B cell (primary cell): ENCODE results near the gene WNT16. TPM values are rescaled to one million over a fixed set of nuclear protein-coding genes. Genes with fewer than 3 reads are reported as not detected.

Source experiments
- ATAC-seq: fragments of 200-7000 bp; cut with Tn5 transposase; one replicate; pipeline ENCODE4 v1.10.0; 2021; ENCODE audit warnings: low read depth, mild to moderate bottlenecking, moderate number of reproducible peaks, moderate library complexity
- CTCF ChIA-PET: fragments of 350-600 bp; sonication (Branson Sonifier 250); formaldehyde crosslinking; loops from one replicate; lab custom pipeline; 2021; ENCODE audit warnings: antibody characterized with exemption, inconsistent platforms; lab: Charles Lee
- POLR2A ChIA-PET: fragments of 350-600 bp; sonication (Branson Sonifier 250); formaldehyde crosslinking; loops from one replicate; lab custom pipeline; 2021; ENCODE audit warnings: antibody characterized with exemption; lab: Charles Lee
- DNase-seq: peaks from one replicate; pipeline ENCODE4 v3.0.0; 2013
- H2AFZ ChIP-seq: 2 replicates; pipeline ENCODE4 v1.6.1; 2012; ENCODE audit warnings: mild to moderate bottlenecking, low read depth, low read length; ENCODE audit not compliant: insufficient read depth, poor library complexity, severe bottlenecking
- H3K27ac ChIP-seq, 2 donors: 1 replicate in 1 of 2; 2 replicates in 1 of 2; pipeline ENCODE4 v1.5.1; 2012 to 2013; ENCODE audit warnings: low read length in 2 of 2, mild to moderate bottlenecking in 2 of 2, moderate library complexity in 1 of 2
- H3K27me3 ChIP-seq, 4 experiments: fragments of 200-600 bp in 1 of 4; sonication (generic) in 1 of 4; replicated peaks in 1 of 4; 1 replicate in 2 of 4; 2 replicates in 2 of 4; pipeline versions ENCODE4 v1.6.1 to v1.7.0; 2013 to 2016; ENCODE audit warnings: low read length in 3 of 4, mild to moderate bottlenecking in 2 of 4, mixed read lengths in 1 of 4, moderate library complexity in 1 of 4; ENCODE audit not compliant: insufficient read depth in 4 of 4, control insufficient read depth in 3 of 4; ENCODE audit errors: control extremely low read depth in 1 of 4
- H3K36me3 ChIP-seq, 2 experiments: replicated peaks in 1 of 2; 1 replicate in 1 of 2; 2 replicates in 1 of 2; pipeline versions ENCODE4 v1.6.1 to v1.7.1; 2013; ENCODE audit warnings: low read length in 1 of 2; ENCODE audit not compliant: insufficient read depth in 2 of 2, control insufficient read depth in 1 of 2; ENCODE audit errors: control extremely low read depth in 1 of 2, extremely low read depth in 1 of 2
- H3K4me1 ChIP-seq, 2 donors: fragments of 200-600 bp in 1 of 2; sonication (generic) in 1 of 2; 1 replicate in 1 of 2; 2 replicates in 1 of 2; pipeline versions ENCODE4 v1.5.1 to v1.6.1; 2013 to 2017; ENCODE audit warnings: low read length in 2 of 2; ENCODE audit not compliant: control insufficient read depth in 2 of 2, insufficient read depth in 2 of 2
- H3K4me2 ChIP-seq: replicated peaks from 2 replicates; pipeline ENCODE3; 2012; ENCODE audit warnings: mild to moderate bottlenecking, low read depth, low read length; ENCODE audit not compliant: poor library complexity, severe bottlenecking
- H3K4me3 ChIP-seq, 5 experiments: fragments of 200-600 bp in 1 of 5; sonication (generic) in 1 of 5; 1 replicate in 3 of 5; 2 replicates in 2 of 5; pipeline versions ENCODE4 v1.5.1 to v1.7.0; 2011 to 2016; ENCODE audit warnings: low read length in 4 of 5, mild to moderate bottlenecking in 4 of 5, low read depth in 2 of 5, control low read depth in 1 of 5, moderate library complexity in 1 of 5; ENCODE audit not compliant: insufficient read depth in 1 of 5; ENCODE audit errors: control extremely low read depth in 1 of 5, extremely low read depth in 1 of 5
- H3K79me2 ChIP-seq: fragments of 200-600 bp; sonication (generic); one replicate; pipeline ENCODE4 v1.6.0; 2016; ENCODE audit warnings: low read length; ENCODE audit not compliant: control insufficient read depth, insufficient read depth
- H3K9ac ChIP-seq: fragments of 200-600 bp; sonication (generic); 2 replicates; pipeline ENCODE4 v1.6.1; 2017; ENCODE audit warnings: mild to moderate bottlenecking, low read length, moderate library complexity
- H3K9me3 ChIP-seq, 3 donors: one replicate each; pipeline versions ENCODE4 v1.6.1 to v1.7.1; 2013; ENCODE audit warnings: low read length in 2 of 3; ENCODE audit not compliant: control insufficient read depth in 2 of 3, insufficient read depth in 1 of 3; ENCODE audit errors: control extremely low read depth in 1 of 3
- H4K20me1 ChIP-seq: 2 replicates; pipeline ENCODE4 v1.6.0; 2012; ENCODE audit warnings: mild to moderate bottlenecking, low read length; ENCODE audit not compliant: insufficient read depth, control insufficient read depth, poor library complexity, severe bottlenecking
- H3K27ac Mint-ChIP-seq: one replicate; pipeline ENCODE4 v1.8.0; 2021; ENCODE audit warnings: mixed read lengths
- H3K27me3 Mint-ChIP-seq: one replicate; pipeline ENCODE4 v1.8.0; 2021; ENCODE audit warnings: mixed read lengths
- H3K4me1 Mint-ChIP-seq: one replicate; pipeline ENCODE4 v1.8.0; 2021; ENCODE audit warnings: mixed read lengths
- H3K4me3 Mint-ChIP-seq: one replicate; pipeline ENCODE4 v1.8.0; 2021; ENCODE audit warnings: mixed read lengths
- H3K9me3 Mint-ChIP-seq: one replicate; pipeline ENCODE4 v1.8.0; 2022; ENCODE audit warnings: mixed read lengths; ENCODE audit not compliant: insufficient read depth
- CTCF ChIP-seq: fragments of 200-600 bp; IDR thresholded peaks from one replicate; pipeline ENCODE4 v1.8.0; 2022; ENCODE audit warnings: antibody characterized with exemption, mild to moderate bottlenecking
- EZH2 ChIP-seq: IDR thresholded peaks from 2 replicates; pipeline ENCODE4 v1.6.1; 2012; ENCODE audit warnings: borderline replicate concordance, low read depth, mild to moderate bottlenecking, moderate library complexity, low read length; ENCODE audit not compliant: insufficient read depth, poor library complexity, severe bottlenecking
- WGBS: methylation state at CpG from one replicate; pipeline ENCODE4 v1.1.5; 2013; ENCODE audit warnings: missing lambda C conversion rate; ENCODE audit not compliant: insufficient coverage; 5-methylcytosine and 5-hydroxymethylcytosine counted together
- intact Hi-C: fragments of 100-400 bp; cut with micrococcal nuclease; formaldehyde crosslinking; loops from one replicate; pipeline ENCODE4 v1.10.0; 2022
- polyA plus RNA-seq: library from polyadenylated mRNA; depleted of rRNA; stranded (reverse); fragments of >200 nt; gene quantifications from 2 replicates; pipeline ENCODE4 v1.2.3, GENCODE V29; 2012
- total RNA-seq, 2 donors: library from RNA; stranded (reverse); fragments of 120-200 nt in 1 of 2; gene quantifications; 1 replicate in 1 of 2; 2 replicates in 1 of 2; pipeline versions ENCODE4 v1.2.3 to v1.2.4, GENCODE V29; 2013 to 2022

The WNT16 gene
- total and polyA plus RNA-seq, 2 donors (not counting 1 experiment from before 2014, with no cell fraction given): 4.2 to 6.9 TPM

- Histone ChIP-seq H3K79me2 (peaks cover 10% of the 10 kb centered on the region), H3K9me3 (no peaks in the 10 kb centered on the region), H3K4me3 (no peak overlapping the region), H3K4me1 (peaks cover 4% of the 10 kb centered on the region in 2 donors), H4K20me1 (no peaks in the 10 kb centered on the region), H3K27me3 (no peaks in the 10 kb centered on the region), H3K4me2 (no peak overlapping the region), H2AFZ (no peak overlapping the region), H3K27ac (no peak overlapping the region), H3K9ac (no peak overlapping the region), H3K36me3 (no peaks in the 10 kb centered on the region)
- H3K4me1 Mint-ChIP-seq: peaks cover 21% of the 10 kb centered on the region
- H3K4me3 Mint-ChIP-seq: no peak overlapping the region
- no peak overlapping the region for H3K27ac Mint-ChIP-seq
- 75% methylated on average over 3 of the region's 5 CpGs for WGBS
- ATAC-seq (no peak), DNase-seq (no peak)
- CTCF ChIA-PET: interaction anchor here (1.0 to 1.7 kb wide), 4 partner anchors 10 to 196 kb away, joined by 3 to 9 read pairs (median 3); no protein-coding TSS in a partner anchor
- POLR2A ChIA-PET: no interaction called here
- H3K27me3 Mint-ChIP-seq: peaks cover 3% of the 10 kb centered on the region
- H3K9me3 Mint-ChIP-seq: no peaks in the 10 kb centered on the region
- TF ChIP-seq CTCF: no peak
- no peak for TF ChIP-seq EZH2
- intact Hi-C loops: no loop called here
Observed at GRCh38 chr7:121323515-121324302, 5.1 kb upstream of the WNT16 start.

DNA sequence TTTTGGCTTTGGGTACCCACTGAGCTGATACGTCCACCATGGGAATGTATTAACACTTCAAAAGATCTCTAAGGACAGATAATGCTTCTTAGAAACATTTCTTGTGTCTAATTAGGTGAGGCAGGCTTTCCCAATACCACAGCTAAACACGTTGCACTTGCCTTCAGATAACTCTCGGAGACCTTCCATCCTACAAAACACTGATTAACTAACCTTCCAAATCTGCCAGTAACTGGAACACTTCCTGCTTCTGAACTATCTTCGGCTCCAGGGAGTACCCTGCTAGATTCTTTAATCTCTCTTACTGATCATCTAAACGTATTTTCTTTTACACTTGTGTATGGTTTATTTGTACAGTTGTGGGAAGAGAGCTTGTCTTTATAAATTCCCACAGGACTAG is 1.1 kb upstream of the WNT16 start:
- Mint-ChIP-seq H3K27ac (no peak overlapping the region), H3K9me3 (no peaks in the 10 kb centered on the region), H3K27me3 (peaks cover 13% of the 10 kb centered on the region), H3K4me1 (peaks cover 48% of the 10 kb centered on the region), H3K4me3 (no peak overlapping the region)
- no peak overlapping the region for H3K9ac ChIP-seq
- H3K4me2 ChIP-seq: no peak overlapping the region
- H3K4me1 ChIP-seq: peaks cover 20 to 21% of the 10 kb centered on the region in 2 donors
- H3K27ac ChIP-seq: no peak overlapping the region
- no peaks in the 10 kb centered on the region for H3K36me3 ChIP-seq
- WGBS: 80% methylated on average over 1 of the region's 5 CpGs
- CTCF ChIA-PET: interaction anchor here (1.0 to 1.5 kb wide), 3 partner anchors 39 to 164 kb away, joined by 4 to 5 read pairs (median 5); no protein-coding TSS in a partner anchor
- intact Hi-C loops: loop anchor here (2.0 kb wide), 3 partner anchors 15 to 189 kb away; no protein-coding TSS in a partner anchor
- H4K20me1 ChIP-seq: no peaks in the 10 kb centered on the region
- ATAC-seq (no peak), DNase-seq (no peak)
- H3K4me3 ChIP-seq: no peak overlapping the region
- H3K9me3 ChIP-seq: no peaks in the 10 kb centered on the region
- no peak overlapping the region for H2AFZ ChIP-seq
- no peak for TF ChIP-seq CTCF
- TF ChIP-seq EZH2: no peak
- H3K79me2 ChIP-seq: peaks cover 26% of the 10 kb centered on the region
- peaks cover 0 to 3% (median 0%) of the 10 kb centered on the region in 4 experiments for H3K27me3 ChIP-seq
- POLR2A ChIA-PET: no interaction called here
